Endothelial cell of umbilical vein (primary cell): Measurements from ENCODE around the gene HOXA4.

Experiments
- EZH2 ChIP-seq: IDR thresholded peaks from 2 replicates; pipeline ENCODE4 v1.6.1; 2012; ENCODE audit warnings: borderline replicate concordance, low read depth, mild to moderate bottlenecking, moderate library complexity, low read length, inconsistent platforms; ENCODE audit not compliant: severe bottlenecking
- FOS ChIP-seq: IDR thresholded peaks from 2 replicates; pipeline ENCODE4 v1.6.1; 2011; ENCODE audit warnings: mild to moderate bottlenecking, low read length, moderate library complexity, borderline replicate concordance; ENCODE audit not compliant: insufficient read depth
- GATA2 ChIP-seq: IDR thresholded peaks from 2 replicates; pipeline ENCODE4 v1.7.0; 2011; ENCODE audit warnings: low read depth, mild to moderate bottlenecking, moderate library complexity, mixed read lengths, low read length; ENCODE audit not compliant: insufficient read length, insufficient read depth
- JUN ChIP-seq: IDR thresholded peaks from 2 replicates; pipeline ENCODE4 v1.6.1; 2011; ENCODE audit warnings: borderline replicate concordance, low read depth; ENCODE audit not compliant: insufficient read length, insufficient read depth
- MYC ChIP-seq: IDR thresholded peaks from one replicate; pipeline ENCODE4 v1.6.1; 2011; ENCODE audit warnings: mild to moderate bottlenecking, low read depth, low read length
- POLR2A ChIP-seq: IDR thresholded peaks from 2 replicates; pipeline ENCODE4 v1.6.1; 2012; ENCODE audit warnings: low read depth, mild to moderate bottlenecking, control low read depth, low read length
- POLR2AphosphoS5 ChIP-seq: IDR thresholded peaks from 2 replicates; pipeline ENCODE4 v1.6.1; 2012; ENCODE audit warnings: low read depth, mild to moderate bottlenecking, control low read depth, low read length, moderate library complexity; ENCODE audit not compliant: insufficient read depth
- TF ChIP-seq, protein P1 (sequence below), 2 donors: IDR thresholded peaks; 1 replicate in 1 of 2; 2 replicates in 1 of 2; pipeline ENCODE4 v1.5.1; 2011; ENCODE audit warnings: low read length in 2 of 2, mild to moderate bottlenecking in 2 of 2, moderate library complexity in 2 of 2, control low read depth in 1 of 2, inconsistent platforms in 1 of 2, low read depth in 1 of 2; ENCODE audit not compliant: insufficient read depth in 1 of 2; ENCODE audit errors: extremely low read depth in 1 of 2
- TF ChIP-seq, protein P2 (sequence below): IDR thresholded peaks from 2 replicates; pipeline ENCODE4 v1.6.1; 2011; ENCODE audit not compliant: insufficient read depth, insufficient read length

GRCh38 chr7:27106901-27107240 lies 23.7 kb downstream of the HOXA4 start:
- TF ChIP-seq, protein P1, sequence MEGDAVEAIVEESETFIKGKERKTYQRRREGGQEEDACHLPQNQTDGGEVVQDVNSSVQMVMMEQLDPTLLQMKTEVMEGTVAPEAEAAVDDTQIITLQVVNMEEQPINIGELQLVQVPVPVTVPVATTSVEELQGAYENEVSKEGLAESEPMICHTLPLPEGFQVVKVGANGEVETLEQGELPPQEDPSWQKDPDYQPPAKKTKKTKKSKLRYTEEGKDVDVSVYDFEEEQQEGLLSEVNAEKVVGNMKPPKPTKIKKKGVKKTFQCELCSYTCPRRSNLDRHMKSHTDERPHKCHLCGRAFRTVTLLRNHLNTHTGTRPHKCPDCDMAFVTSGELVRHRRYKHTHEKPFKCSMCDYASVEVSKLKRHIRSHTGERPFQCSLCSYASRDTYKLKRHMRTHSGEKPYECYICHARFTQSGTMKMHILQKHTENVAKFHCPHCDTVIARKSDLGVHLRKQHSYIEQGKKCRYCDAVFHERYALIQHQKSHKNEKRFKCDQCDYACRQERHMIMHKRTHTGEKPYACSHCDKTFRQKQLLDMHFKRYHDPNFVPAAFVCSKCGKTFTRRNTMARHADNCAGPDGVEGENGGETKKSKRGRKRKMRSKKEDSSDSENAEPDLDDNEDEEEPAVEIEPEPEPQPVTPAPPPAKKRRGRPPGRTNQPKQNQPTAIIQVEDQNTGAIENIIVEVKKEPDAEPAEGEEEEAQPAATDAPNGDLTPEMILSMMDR (IDR thresholded peaks at IDR 0.05; ENCODE audit: extremely low read depth in 1 of 2, insufficient read depth in 1 of 2, low read depth in 1 of 2, low read length in 2 of 2): no peak
- TF ChIP-seq FOS: no peak
- no peak for TF ChIP-seq JUN
- TF ChIP-seq, protein P2, sequence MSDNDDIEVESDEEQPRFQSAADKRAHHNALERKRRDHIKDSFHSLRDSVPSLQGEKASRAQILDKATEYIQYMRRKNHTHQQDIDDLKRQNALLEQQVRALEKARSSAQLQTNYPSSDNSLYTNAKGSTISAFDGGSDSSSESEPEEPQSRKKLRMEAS: no peak
- no peak for TF ChIP-seq EZH2
- TF ChIP-seq POLR2AphosphoS5: peak; percentile 4
- TF ChIP-seq POLR2A: no peak
- TF ChIP-seq MYC: no peak
- TF ChIP-seq GATA2: no peak
